ENCODE results near the gene DLK2. TPM values are rescaled to one million over a fixed set of nuclear protein-coding genes. Genes with fewer than 3 reads are reported as not detected.

Gene DLK2
- total RNA-seq, 1 experiment from 2014 or later: 0.81 TPM

Small RNAs within 50 kb of the gene (microRNA-seq; reads per million reads assigned to microRNA genes)
- 1.0 reads per million for gene MIR6780B (ENCODE audit: borderline number of aligned reads)

Other genes starting within 250 kb of the DLK2 start
- 48.4 to 56.4 TPM (median 55.4 TPM) in 3 replicates for gene DNPH1, start 226.1 kb downstream of the DLK2 start, total RNA-seq (2021)
- gene TTBK1, start 212.1 kb downstream of the DLK2 start, total RNA-seq (2021): 0.66 to 0.78 TPM (median 0.68 TPM) in 3 replicates
- gene SLC22A7, start 157.3 kb downstream of the DLK2 start, total RNA-seq (2021): not detected in 3 replicates
- 44.7 to 48.9 TPM (median 45.6 TPM) in 3 replicates for gene CRIP3, start 146.7 kb downstream of the DLK2 start, total RNA-seq (2021)
- 19.0 to 24.3 TPM (median 19.7 TPM) in 3 replicates for gene ZNF318, start 85.9 kb downstream of the DLK2 start, total RNA-seq (2021)
- gene ABCC10, start 28.0 kb downstream of the DLK2 start, total RNA-seq (2021): 23.8 to 26.6 TPM (median 25.5 TPM) in 3 replicates
- 40.2 to 40.8 TPM (median 40.4 TPM) in 3 replicates for gene TJAP1, start 22.0 kb upstream of the DLK2 start, total RNA-seq (2021)
- 0.73 to 1.4 TPM (median 0.76 TPM) in 3 replicates for gene LRRC73, start 54.8 kb upstream of the DLK2 start, total RNA-seq (2021)
- gene YIPF3, start 61.4 kb upstream of the DLK2 start, total RNA-seq (2021): 79.1 to 82.4 TPM (median 81.3 TPM) in 3 replicates
- gene POLR1C, start 61.5 kb upstream of the DLK2 start, total RNA-seq (2021): 32.8 to 46.6 TPM (median 34.2 TPM) in 3 replicates
- gene XPO5, start 120.5 kb upstream of the DLK2 start, total RNA-seq (2021): 84.9 to 97.8 TPM (median 86.0 TPM) in 3 replicates
- 17.5 to 28.0 TPM (median 20.6 TPM) in 3 replicates for gene POLH, start 120.6 kb upstream of the DLK2 start, total RNA-seq (2021)
- 61.1 to 76.4 TPM (median 63.4 TPM) in 3 replicates for gene GTPBP2, start 173.7 kb upstream of the DLK2 start, total RNA-seq (2021)
- 28.6 to 31.6 TPM (median 30.1 TPM) in 3 replicates for gene MAD2L1BP, start 180.3 kb upstream of the DLK2 start, total RNA-seq (2021)
- gene RSPH9, start 189.5 kb upstream of the DLK2 start, total RNA-seq (2021): 0.16 to 0.35 TPM (median 0.32 TPM) in 3 replicates
- 58.6 to 61.6 TPM (median 59.1 TPM) in 3 replicates for gene MRPS18A, start 232.2 kb upstream of the DLK2 start, total RNA-seq (2021)

All from WTC11 (cell line).